GM12878 (cell line): ENCODE measurements around the gene PIGZ. TPM values are rescaled to one million over a fixed set of nuclear protein-coding genes. Genes with fewer than 3 reads are reported as not detected.

Experiments used
- BCLAF1 ChIP-seq: fragments of 450-650 bp; IDR thresholded peaks from 2 replicates; pipeline ENCODE4 v1.6.1; 2017; ENCODE audit warnings: antibody characterized with exemption, mild to moderate bottlenecking, moderate library complexity
- ETV6 ChIP-seq, 2 experiments: fragments of 450-650 bp in 1 of 2; IDR thresholded peaks in 1 of 2; conservative IDR thresholded peaks in 1 of 2; 2 replicates each; pipeline ENCODE4 v1.6.1; 2014; ENCODE audit warnings: antibody characterized with exemption in 1 of 2, borderline replicate concordance in 1 of 2, low read depth in 1 of 2, mild to moderate bottlenecking in 1 of 2, moderate library complexity in 1 of 2
- PRDM15 ChIP-seq: fragments of 450-650 bp; formaldehyde crosslinking; IDR thresholded peaks from 2 replicates; pipeline ENCODE4 v1.4.0; 2020; ENCODE audit warnings: mild to moderate bottlenecking, moderate library complexity
- polyA plus RNA-seq, 11 experiments: library from polyadenylated mRNA; depleted of rRNA in 4 of 11; unstranded in 6 of 11; stranded (reverse) in 5 of 11; fragments of >200 nt; fragmentation: Nextera tagmentation in 4 of 11; fragmentation: Illumina TruSeq in 1 of 11; extraction: Ambion mirVana in 4 of 11; extraction: Trizol in 1 of 11; gene quantifications; 1 replicate in 1 of 11; 2 replicates in 10 of 11; pipeline versions ENCODE4 v1.2.1 to v1.2.3, GENCODE V29; 2011 to 2016; ENCODE audit warnings: inconsistent platforms in 2 of 11, missing spikeins in 2 of 11, low read depth in 1 of 11
- total RNA-seq, 4 experiments: library from RNA; depleted of rRNA in 3 of 4; stranded (reverse); fragments of >200 nt in 3 of 4; fragmentation: Illumina TruSeq in 1 of 4; extraction: Trizol in 1 of 4; gene quantifications; 2 replicates each; pipeline versions ENCODE4 v1.2.1 to v1.2.3, GENCODE V29; 2013 to 2021

PIGZ gene
- total and polyA plus RNA-seq, 10 of the 15 experiments (the other 5 are each of a cell fraction or from before 2014, with no cell fraction given) = 0.06 to 1.2 (median 0.64) TPM

DNA sequence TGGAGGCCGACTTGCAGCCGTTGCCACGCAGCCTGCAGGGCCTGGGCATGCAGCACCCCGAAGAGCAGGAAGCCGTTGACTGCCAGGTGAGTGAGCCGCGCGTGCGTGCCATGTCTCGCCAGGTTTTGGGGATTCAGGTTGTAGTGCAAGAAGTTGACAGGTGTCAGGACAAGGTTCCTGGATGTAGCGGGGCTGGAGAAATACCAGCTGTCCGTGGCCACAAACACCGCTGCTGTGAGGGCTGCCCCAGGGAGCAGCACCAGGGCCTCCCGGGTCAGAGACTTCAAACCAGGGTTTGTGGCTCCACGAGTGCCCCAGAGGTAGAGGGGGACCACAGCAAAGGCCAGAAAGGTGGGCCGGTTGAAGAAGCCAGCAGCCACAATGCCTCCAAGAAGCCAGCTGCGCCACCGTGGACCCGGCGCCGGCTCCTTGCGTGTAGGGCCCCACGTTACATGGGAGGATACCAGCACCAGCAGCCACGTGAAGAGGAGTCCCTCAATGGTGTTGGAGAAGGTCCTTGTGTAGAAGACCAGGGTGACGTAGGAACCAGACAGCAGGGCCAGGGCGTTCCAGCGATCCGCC is 20.7 kb downstream of the PIGZ start (continued):
- no peak for TF ChIP-seq PRDM15 (CRISPR knock-in tag)
- no peak for TF ChIP-seq BCLAF1
- TF ChIP-seq ETV6 (conservative IDR thresholded peaks at IDR 0.05 in 1 of 2, IDR thresholded peaks at IDR 0.05 in 1 of 2; ENCODE audit: borderline replicate concordance in 1 of 2, low read depth in 1 of 2) = no peak
